IPS DF 19.7 (cell line): Measurements from ENCODE around the gene EIF2S1.
"Not testable (repeated sequence)": the region's sequence is repeated elsewhere in the genome, so short reads cannot be mapped to it uniquely, and the experiment has no call there.

Experiments
- DNase-seq: peaks from one replicate; pipeline ENCODE4 v3.0.0-alpha.2; 2013; ENCODE audit warnings: low read depth, low spot score

Gene EIF2S1

DNA sequence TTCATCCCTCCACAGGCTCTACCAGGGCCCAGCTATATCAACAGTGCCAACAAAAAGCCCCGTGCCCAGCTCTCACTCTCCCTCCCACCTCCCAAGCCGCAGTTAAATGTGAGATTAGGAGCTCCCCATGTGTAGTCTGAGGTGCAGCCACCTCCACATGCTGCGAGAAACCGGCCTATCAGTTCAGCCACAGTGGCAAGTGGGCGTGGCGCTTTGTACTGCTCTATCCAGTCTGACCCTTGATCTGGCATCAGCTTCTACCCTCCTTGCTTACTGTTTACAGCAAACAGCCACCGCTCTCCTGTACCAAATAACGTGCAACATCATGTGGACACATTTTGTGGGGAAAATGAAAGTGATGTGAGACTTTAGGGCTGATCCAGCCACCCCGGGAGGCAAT is 50.2 kb downstream of the EIF2S1 start:
- DNase-seq = no peak

DNA sequence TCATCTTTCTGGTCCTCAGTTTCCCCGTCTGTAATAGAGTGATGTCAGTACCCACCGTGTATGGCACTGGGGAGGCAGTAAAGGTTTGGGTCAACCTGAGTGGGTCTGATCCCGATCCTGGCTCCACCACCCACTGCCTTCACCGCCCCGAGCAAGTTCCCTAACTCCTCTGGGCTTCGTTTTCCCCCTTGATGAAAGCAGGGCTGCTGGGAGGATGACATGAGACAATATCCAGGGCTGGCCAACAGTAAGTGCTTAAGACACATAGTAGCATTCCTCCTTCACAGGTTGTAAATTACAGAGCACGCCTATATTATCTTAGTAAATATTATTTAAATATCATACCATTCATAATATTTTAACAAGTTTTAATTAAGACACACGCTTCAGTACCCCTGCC is 51.2 kb downstream of the EIF2S1 start:
- no peak for DNase-seq

DNA sequence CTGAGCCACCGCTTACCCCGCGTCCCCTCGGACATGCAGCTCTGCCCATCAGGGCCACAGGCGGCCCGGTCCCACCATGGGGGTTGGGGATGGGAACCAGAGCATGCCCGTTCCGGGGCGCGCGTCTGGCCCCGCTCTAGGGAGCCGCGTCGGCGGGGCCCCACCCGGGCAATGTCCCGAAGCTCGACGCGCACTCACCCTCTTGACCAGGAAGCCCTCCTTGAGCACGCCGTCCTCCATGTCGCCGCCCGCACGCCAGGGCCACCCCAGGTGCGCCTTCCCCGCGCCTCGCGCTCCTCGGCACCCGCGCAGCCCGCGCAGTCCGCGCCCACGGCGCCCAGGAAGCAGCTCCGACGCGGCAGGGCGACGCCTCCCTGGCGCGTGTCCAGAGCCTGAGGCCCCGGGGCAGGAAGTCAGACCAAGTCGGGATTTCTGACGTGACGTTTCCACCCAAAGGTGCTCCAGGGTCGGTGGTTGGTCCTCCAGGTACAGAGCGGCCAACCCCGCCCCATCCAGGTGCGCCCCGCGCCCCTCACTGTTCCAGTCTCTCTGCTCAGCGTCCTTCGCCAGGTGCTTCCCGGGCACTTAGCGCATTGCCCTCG is 51.8 kb downstream of the EIF2S1 start, which contains the start of gene PLEK2:
Gene PLEK2, minus strand, starts transcription at position 346 of the 602 bp plus-strand sequence. Its CDS starts 106 bp downstream, at position 240.
- no peak for DNase-seq

DNA sequence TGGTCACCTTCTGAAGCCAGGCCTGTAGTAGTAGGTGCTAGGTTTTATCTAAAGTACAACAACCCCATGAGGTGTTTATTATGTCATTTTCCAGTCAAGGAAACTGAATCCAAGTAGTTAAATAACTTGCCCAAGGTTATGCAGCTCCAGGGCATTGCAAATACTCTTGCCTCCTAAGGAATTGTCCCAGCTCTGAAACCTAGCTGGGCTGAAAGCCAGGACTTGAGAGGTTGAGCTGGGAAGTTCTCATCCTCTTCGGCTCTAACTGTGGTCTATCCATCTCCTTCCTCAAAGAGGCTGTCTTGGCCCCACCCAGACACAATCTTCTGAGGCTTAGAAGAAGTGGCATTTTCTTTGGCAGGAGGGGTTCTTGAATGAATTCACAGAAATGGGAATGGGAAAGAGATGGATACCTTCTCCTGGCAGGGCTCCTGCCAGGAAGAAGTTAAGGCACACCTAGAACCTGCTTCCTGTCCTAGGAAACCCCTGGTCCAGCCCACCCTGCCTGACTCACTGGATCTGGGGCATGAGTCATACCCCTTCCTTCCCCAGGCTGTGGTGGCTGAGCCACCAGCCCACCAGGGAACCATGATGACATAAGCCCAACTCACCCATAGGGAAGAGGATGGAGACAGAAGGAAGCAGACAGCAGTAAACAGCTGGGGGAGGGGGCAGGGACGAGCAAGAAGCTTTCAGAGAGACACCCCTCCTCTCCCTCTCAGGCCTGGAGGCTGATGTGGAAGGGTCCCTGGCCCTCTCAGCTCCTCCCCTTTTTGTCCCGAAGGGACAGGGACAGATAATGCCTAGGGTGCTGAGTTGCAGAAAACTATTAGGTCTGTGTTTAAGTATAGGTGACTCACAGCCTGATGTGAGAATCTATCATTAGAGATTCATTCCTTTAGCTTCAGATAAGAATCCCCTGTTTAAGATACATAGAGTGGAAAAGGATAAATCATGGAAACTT is 54.0 kb downstream of the EIF2S1 start:
- no peak for DNase-seq

DNA sequence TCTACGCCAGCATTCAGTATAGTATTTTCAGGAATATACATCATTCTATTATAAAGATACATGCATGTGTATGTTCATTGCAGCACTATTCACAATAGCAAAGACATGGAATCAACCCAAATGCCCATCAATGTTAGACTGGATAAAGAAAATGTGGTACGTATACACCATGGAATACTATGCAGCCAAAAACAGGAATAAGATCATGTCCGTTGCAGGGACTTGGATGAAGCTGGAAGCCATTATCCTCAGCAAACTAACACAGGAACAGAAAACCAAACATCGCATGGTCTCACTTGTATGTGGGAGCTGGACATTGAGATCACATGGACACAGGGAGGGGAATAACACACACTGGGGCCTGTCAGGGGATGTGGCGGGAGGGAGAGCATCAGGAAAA is 55.5 kb downstream of the EIF2S1 start:
- not testable (repeated sequence) for DNase-seq

DNA sequence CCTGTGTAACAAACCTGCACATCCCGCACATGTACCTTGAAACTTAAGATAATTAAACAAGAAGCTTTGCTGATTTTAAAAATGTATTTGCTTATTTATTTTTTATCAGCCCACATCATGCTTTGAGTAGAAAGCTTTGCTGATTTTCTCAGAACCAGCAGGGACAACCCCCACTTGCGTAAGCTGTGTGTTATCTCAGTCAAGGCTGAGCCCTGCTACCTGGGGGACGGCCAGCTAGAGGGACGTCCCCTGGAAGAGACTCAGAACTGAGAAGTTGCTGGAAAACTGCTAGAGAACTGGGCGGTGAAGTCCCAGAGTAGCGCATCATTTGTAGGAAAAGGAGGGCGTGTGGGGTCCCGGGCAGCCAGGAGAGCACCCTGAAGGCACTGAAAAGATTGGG is 56.0 kb downstream of the EIF2S1 start:
- no peak for DNase-seq

DNA sequence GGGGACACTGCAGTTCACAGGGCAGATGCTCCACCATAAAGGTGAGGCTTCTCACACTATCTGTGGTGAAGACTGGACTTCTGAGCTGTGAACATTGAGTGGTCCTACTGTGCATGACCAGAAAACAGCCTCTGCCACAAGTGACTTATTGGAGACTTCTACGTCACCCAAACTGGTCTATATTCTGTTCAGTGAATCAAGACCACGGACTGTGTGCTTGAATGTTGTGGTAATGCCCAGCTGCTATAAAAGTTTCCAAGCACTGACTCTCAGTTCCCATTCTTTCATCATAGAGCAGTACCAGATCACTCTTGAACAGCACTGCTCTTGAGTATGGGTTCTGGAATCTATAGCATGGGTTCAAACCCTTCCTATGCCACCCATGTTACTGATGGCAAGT is 56.7 kb downstream of the EIF2S1 start:
- DNase-seq = no peak

DNA sequence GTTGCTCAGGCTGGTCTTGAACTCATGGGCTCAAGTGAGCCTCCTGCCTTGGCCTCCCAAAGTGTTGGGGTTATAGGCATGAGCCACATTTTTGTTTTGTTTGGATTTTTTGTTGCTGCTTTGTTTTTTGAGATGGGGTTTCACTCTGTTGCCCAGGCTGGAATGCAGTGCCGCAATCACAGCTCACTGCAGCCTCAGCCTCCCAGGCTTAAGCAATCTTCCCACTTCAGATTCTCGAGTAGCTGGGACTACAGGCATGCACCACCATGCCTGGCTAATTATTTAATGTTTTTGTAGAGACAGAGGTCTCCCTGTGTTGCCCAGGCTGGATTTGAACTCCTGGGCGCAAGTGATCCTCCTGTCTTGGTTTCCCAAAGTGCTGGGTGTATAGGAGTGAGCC is 57.5 kb downstream of the EIF2S1 start:
- no peak for DNase-seq

DNA sequence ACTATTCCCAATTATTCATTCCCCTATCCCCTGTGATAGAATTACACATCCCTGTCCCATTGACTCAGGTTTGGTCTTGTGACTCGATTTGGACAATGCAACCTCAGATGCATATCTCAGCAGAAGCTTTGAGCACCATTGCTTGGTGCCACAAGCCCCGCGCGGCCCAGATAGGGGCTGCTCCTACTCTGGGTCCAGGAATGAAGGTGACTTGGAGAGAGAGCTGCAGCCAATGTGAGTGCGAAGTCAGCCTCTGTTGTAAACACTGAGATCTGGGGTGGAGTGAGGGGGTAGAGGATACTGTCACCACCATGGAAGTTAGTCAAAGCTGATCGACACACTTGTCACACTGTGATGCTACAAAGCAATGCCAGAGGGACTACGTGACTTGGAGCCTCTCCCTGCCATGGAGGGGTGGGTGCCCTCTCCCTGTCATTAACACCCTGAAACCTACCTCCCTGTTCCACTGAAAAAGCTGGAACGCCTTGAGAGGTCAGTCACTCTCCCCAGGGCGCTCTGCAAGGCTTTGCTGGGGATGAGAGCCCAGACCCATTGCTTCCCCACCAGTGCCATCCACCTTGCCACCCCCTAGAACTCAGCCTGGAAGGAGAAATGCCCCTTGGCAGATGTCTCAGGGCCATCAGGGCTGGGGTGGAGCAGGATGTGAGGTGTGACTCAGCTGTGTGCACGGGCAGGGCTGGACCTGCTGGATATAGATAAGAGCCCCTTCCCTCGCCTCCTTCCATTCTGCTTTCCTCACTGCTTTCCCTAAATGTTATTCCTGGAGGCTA is 58.5 kb downstream of the EIF2S1 start:
- DNase-seq = no peak

DNA sequence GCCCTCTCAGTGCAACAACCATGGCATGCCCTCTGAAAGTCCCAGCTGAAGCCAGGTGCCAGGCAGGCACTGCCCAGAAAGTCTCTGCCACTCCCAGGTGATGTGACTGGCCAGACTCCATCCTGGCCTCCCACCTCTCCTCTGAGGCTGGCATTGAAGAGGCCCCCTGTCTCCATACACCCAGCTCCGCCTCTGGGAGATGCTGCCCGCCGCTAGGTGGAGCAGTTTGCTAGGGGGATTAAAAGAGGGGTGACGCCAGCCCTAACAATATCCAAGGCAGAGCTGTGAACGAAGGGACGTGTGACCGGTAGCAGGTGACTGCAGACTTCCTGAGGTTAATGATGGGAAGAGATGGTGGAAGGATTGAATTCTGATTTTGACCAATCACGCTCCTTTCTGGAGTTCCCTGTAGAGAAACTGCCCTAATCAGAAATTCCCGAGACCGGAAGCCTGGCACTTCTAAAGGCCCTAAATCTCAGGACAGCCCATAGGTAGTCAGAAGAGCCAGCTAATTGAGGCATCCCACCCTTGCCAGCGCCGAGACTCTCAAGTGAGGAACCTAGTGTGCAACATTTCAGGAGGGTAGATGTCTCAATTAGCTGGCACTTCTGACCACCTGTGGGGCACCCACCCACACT is 60.1 kb downstream of the EIF2S1 start:
- peak; percentile 20 for DNase-seq

DNA sequence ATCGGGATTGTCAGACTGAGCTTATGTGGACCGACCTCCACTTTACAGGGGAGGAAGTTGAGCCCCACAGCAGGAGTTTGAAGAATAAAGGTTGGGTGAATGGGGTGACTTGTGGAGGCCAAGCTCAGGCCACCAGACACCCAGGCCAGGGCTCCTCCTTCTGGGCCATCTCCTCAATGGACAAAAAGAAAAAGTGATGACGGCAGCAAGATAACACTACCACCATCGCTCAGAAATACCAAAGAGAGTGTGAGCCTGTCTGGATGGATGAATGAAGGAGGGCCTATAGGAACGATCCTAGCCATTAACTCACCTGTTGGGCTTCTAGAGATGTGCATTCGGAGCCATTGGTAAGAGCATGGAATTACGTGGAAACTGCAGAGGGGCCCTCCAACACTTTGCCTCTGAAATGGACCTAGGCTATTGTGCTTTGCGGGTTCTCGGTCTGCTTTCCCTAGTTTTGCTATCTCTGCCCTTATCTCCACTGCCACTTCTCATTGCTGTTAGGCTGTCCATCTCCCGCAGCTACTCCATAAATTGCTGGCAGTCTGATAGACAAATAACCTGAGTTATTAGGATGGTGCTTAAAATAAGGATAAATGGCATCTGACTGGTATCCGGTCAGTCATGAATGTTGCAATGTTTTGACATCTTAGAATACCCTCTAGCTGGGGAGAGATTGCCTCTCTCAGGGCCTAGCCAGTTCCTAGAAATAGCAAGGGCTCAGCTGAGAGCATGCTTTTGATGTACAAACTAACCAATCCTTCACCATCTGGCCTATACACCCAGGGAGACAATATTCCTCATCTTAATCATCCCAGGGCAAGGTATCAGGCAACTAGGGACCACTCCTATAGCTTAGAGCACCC is 61.5 kb downstream of the EIF2S1 start:
- DNase-seq = no peak

DNA sequence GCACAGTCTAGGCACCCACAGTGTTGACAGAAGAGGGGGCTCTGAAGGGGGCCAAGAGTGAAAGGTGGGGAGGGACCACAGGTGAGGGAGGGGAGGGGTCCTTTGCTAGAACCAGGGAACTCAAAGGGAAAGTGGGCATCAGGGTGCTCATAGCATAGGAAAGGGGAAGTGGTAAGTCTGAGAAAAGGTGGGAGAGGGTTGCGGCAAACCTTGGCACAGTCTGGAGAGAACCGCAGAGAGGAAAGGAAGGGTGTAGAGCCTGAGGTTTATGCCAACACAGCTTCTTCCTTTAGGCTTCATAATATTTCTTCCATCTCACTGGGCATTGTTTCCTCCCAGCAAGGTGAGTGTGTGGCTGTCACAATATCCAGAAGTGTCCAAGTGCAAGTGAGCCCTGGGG is 63.3 kb downstream of the EIF2S1 start:
- no peak for DNase-seq

DNA sequence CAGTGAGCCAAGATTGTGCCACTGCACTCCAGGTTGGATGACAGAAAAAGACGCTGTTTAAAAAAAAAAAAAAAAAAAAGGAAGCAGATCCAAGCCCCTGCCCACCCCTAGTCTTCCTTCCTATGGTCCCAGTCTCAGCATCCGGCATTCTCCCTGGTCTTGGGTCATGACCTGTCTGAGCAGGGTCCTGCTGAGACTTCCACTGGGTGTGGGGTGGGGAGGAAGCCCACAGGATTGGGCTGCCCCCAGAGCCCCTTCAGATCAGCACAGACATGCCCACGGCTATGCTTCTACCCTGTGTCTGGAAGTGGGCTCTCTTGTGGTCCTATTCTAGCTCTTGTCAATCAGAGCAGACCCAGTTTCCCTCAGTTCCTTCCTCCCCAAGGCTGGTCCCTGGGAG is 64.4 kb downstream of the EIF2S1 start:
- DNase-seq = no peak

DNA sequence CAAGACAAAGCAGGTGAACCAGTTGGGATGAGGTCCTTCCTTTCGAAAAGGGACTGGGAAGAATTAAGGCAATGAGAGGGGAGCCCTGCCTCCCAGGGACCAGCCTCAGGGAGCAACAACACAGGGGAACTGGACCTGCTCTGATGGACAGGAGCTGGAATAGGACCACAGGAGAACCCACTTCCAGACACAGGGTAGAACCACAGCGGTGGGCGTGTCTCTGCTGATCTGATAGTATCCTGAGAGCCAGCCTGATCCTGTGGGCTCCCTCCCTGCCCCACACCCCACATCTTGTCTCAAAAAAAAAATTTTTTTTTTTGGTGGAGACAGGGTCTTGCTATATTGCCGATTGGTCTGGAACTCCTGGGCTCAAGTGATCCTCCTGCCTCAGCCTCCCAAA is 65.5 kb downstream of the EIF2S1 start:
- DNase-seq = no peak

DNA sequence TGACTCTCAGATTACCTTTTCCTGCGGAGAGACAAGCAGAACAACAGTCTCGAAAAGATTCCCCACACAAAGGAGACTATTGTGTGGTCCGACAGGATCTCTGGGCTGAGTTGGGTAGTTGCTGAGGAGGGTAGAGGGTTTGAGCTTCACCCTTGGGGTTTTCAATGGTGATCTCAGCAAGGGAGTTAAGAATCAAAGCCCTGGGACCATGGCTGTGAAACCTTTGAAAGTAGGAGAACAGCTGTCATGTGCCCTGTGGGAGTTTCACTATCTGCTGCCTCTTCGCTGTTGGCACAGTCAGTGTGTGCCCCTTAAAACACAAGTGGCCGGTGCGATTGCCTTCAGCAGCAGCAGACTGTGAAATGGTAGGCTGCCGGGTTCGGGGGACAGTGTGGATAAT is 66.0 kb downstream of the EIF2S1 start:
- DNase-seq = no peak

DNA sequence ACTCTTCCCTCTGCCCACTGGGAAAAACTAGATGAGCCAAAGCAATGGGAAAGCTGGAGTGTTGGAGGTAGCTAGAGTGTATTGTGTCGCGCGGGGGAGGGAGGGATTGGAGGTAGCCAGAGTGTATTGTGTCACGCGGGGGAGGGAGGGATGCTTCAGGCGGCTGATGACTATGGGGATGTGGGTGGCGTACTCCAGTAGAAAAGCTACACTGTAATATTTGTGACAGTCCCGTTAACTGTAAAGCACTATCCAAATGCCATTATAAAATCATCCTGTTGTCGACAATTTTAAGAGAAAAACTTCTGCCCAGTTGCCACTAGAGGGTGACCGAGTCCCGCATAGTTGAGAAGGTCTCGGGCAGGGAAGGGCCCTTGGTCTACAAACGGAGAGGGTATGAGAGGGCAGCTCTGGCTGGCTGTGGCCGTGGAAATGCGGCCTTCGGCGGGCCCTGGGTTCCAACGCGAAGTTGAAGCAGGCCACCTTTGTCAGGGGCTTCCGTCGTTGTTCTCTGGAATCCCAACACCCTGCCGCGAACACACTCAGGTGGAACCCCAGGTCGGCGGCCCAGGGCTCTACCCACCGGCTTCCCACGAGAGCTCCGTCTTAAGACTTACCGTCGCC is 67.0 kb downstream of the EIF2S1 start:
- peak; percentile 42 for DNase-seq

DNA sequence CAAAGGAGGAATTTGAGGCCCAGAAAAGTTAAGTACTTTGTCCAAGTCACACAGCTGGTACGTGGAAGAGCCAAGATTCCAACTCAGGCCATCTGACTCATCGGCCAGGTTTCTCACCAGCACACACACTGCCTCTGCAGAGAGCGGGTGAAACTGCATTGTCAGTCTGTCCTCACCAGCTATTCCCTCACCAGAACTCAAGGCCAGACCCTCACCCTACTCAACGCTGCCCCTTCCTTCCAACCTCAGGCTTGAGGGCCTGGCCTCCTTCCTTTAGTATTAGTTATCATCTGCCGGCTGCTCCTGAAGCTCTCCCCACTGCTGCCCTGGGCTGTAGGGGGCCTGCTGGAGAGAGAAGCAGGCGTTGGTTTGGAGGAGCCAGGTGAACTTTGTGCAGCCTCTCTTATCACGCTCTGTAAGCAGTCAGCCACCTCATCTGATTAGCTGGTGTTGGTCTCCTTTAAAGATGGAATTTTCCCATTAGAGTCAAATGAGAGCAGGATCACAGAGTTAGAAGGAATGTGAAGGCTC is 68.4 kb downstream of the EIF2S1 start:
- DNase-seq = no peak

DNA sequence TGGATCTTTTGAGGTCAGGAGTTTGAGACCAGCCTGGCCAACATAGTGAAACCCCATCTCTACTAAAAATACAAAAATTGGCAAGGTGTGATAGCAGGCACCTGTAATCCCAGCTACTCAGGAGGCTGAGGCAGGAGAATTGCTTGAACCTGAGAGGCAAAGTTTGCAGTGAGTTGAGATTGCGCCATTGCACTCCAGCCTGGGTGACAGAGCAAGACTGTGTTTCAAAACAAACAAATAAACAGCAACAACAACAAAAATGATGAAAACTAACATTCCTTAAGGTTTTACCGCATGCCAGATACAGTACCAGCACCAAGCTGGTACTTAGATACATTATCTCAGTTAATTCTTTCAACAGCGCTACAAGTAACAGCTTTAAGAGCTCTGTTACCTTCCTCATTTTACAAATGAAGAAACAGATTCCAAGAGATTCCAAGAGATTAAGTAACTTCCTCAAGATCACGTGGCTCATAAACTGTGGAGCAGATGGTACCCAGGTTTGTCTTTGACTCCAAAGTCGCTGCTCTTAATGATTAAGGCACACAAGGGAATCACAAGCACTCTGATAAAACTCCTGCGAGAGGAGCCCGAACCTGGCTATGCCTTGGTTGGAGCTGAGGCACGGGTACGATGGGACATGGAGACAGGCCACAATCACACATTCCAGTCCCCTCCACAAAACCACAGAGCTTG is 69.5 kb downstream of the EIF2S1 start:
- no peak for DNase-seq

DNA sequence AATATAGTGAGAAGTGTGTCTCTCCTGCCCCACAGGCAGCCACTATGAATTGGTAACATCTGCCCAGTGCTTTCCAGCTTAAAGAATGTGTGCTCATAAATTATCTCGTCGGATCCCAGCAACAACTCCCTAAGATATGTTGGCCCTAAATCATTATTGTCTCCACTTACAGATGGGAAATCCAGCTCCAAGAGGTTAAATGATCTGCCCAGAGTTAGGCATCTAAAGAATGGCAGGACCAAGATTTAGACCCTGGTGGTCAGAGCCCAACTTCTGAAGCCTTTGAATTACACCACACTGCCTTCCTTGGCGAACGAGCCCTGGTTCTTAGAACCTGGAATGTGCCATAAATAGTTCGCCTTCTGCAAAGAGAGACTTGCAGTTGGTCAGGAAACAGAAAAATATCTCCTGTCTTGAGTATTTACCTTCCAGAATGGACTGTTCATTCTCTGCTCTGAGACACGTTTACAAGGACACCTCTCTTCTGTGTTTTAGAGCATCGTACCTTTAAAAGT is 72.0 kb downstream of the EIF2S1 start:
- no peak for DNase-seq
